GM19238 (cell line): Measurements from ENCODE around the gene AOPEP.

Experiments
- DNase-seq: peaks from one replicate; pipeline ENCODE4 v3.0.0; 2011; ENCODE audit warnings: low spot score; ENCODE audit not compliant: insufficient read length

AOPEP gene

GRCh38 chr9:95091601-95092261, 365.2 kb downstream of the AOPEP start:
- DNase-seq, result no peak

DNA sequence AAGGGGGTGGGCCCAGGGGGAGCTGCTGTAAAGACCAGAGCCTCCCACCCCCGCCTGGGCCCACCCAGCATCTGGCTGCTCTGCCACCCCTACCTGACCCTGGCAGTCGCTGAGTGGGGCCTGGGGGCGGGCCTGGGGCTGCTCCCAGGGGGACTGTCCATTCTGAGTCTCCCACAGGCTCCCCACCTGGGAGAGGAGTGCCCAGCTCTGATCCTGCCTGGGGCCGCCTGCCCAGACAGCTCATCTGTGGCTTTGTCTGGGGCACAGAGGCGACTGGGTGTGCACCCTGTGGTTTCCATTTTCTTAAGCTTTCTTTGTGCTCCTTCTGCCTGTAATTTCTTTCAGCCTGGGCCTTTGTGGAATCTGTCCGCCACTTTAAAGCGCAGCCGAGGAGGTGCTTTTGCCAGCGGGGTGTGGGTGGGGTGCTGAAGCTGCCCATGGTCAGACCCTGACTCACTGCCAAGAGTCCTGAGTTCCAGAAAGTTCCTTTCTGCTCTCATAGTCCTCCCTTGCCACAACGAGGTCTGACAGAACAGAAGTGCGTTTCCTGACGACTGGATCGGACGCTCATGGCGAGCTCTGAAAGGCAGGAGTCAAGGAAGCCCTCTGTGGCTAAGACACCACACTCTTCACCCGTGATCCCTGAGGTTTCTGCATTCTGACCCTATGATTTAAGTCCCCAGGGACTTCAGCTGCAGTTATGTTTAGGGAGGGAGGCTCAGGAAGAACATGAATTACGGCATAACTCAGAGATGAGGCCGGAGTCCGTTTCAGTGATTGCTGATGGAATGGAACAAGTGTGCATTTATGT, 366.0 kb downstream of the AOPEP start:
- DNase-seq, result no peak

DNA sequence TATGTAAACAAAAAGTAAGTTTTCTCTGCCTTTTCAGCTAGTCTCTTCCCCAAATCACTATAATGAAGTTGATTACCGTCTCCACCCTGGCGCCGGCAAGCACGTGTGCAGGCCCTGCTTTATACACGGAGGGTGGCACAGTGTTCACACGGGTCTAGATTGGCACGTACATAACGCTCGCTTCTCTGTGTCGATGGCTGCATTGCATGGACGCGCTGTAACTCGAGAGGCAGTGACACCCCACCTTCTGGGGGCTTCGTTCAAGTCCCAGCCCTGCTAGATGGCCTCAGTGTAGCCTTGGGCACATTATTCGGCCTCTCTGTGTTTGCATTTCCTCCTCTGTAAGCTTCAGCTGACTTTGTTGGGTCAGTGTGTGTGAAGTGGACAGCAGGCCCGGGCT, 367.1 kb downstream of the AOPEP start:
- DNase-seq, result no peak

GRCh38 chr9:95094002-95094401, 367.5 kb downstream of the AOPEP start:
- no peak for DNase-seq

- DNase-seq, result no peak
Observed at GRCh38 chr9:95095641-95096355, 369.3 kb downstream of the AOPEP start.

- no peak for DNase-seq
Observed at GRCh38 chr9:95096381-95096780, 369.9 kb downstream of the AOPEP start.

DNA sequence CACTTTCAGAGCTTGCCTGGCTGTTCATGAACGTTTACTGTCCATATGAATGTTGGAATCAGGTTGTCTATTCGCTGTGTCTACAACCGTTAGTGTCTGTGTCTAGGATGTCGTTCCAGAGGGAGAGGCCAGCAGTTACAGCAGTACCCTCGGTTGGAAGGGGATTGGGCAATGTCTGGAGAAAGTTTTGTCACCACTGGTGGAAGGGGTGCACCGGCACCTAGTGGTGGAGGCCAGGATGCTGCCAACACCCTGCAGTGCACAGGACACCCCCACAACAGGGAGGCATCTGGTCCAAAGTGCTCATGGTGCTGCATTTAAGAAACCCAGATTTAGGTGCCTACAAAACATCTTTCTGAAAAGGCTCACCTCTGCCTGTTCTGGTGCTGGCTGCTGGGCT, 370.3 kb downstream of the AOPEP start:
- DNase-seq, result no peak

DNA sequence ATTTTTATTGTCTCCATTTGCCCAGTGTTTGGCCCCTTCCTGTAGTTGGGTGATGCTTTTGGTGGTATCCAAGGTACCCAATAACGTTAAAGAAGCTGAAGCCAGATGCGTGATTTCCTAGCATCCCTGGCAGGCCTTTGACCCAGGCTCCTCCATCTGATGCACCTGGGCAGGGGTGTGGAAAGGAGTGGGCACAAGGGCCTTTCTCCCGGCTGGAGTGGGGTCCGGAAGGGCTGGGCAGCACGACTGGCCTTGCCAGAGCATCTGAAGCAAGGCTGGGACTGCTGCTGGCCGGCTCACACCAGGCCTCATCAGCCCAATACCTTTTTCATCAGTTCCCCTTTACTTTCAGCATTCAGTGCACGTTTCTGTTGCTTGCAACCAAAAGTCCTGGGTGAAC, 370.8 kb downstream of the AOPEP start:
- no peak for DNase-seq

DNA sequence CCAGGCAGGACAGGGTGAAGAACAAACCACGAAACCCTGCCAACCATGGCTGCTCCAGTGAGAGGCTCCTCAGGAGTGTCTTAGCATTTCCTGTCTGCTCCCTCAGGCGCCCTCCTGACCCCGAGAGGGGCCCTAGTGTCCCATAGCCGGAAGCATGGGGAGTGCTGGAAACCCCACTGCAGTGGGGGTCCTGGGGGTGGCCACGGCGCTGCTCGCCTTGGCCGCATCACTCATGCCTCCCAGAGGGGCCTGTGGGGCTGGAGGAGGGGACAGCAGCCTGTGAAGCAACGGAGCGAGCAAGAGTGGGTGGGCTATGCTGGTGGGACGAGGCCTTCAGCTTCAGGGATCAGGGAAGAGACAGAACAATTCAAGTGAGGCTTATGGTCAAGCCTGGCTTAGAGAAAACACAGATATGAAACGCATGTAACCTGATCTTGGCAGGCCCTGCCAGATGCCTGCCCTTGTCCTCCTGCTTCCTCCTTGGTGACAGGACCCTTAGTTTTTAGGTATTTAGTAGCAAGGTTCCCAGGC, 372.0 kb downstream of the AOPEP start:
- no peak for DNase-seq

GRCh38 chr9:95099321-95100070, 373.0 kb downstream of the AOPEP start:
- no peak for DNase-seq

DNA sequence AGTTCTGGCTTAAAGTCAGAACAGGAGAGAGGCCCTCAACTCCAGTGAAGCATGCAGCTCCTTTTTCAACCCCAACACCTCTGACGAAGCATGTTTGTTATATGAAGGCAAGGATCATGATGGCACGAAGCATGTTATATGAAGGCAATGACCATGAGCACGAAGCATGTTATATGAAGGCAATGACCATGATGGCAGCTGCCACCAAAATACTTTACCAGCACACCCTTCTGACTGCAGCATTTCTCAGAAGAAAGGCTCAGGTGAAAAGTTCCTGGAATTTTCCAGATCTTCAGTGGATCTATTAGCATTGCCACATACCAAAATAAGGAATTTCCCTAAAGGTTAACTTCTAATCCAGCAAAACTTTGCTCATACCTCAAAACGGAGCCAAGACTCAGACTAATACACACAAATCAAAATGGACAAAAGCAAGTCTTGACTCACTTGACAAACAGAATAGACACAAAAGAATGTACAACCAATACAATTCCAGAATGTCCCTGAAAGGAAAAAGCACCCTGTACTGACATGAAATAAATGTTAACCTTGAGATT, 373.6 kb downstream of the AOPEP start:
- no peak for DNase-seq

DNA sequence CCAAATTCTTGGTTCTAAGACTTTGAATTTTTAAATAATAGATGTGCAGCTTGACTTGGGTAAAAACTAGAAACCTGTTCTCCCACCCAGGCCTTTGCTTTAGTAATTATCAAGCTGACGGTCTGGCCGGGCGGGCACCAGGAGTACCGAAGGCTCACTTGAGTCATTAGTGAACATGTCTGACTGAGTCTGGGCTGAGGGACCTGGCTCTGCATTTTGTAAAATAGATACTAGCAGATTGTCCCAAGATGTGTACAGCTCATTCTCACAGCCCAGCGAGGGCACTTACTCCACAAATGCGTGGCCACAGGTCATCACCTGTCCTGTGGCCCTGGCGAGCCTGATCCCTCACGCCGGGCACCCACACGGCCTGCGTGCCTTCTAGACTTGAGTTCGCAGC, 374.8 kb downstream of the AOPEP start:
- DNase-seq, result no peak

- DNase-seq, result no peak
Observed at GRCh38 chr9:95102001-95102433, 375.5 kb downstream of the AOPEP start.

GRCh38 chr9:95102572-95102971, 376.1 kb downstream of the AOPEP start:
- DNase-seq, result no peak

DNA sequence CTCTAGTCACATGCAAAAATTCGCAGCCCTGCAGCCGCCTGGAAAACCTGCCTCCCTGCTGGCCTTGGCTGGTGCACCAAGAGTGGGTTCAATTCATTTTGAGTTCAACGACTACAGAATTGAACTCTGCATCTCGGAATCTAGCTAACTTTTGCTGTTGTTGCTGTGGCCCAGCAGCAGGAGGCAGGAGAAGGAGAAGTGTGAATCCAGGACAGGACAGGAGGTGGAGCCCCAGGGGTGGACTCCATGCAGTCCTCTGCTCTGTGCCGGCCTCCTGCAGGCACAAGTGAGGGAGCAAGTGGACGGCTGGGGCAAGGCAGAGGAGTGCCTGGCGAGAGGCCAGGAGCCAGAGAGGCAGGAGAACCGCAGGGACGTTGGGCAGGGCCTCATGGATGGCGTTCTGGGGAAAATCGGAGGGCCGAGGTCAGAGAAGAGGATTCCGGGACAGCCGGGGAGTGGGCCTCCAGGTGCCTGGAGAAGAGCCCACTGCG, 376.8 kb downstream of the AOPEP start:
- DNase-seq, result no peak

- DNase-seq, result no peak
Observed at GRCh38 chr9:95103871-95104580, 377.5 kb downstream of the AOPEP start.

DNA sequence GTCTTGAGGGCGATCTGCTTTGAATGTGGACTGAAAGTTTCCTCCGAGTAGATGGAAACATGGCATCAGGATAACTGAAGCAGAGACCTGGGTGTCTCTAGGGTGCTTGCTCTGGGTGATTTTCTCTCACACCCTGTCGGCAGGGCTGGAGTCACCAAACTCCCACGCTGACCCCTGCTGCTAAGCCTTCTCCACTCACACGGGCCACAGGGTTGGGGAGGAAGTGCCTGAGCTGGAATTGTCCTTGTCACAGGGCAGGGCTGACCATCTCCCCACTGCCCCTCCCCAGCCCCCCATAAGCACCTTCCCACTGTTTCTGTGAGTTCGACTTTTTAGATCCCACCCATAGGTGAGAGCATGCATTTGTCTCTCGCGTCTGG, 378.1 kb downstream of the AOPEP start:
- DNase-seq, result no peak

- DNase-seq, result no peak
Observed at GRCh38 chr9:95104980-95105379, 378.5 kb downstream of the AOPEP start.

DNA sequence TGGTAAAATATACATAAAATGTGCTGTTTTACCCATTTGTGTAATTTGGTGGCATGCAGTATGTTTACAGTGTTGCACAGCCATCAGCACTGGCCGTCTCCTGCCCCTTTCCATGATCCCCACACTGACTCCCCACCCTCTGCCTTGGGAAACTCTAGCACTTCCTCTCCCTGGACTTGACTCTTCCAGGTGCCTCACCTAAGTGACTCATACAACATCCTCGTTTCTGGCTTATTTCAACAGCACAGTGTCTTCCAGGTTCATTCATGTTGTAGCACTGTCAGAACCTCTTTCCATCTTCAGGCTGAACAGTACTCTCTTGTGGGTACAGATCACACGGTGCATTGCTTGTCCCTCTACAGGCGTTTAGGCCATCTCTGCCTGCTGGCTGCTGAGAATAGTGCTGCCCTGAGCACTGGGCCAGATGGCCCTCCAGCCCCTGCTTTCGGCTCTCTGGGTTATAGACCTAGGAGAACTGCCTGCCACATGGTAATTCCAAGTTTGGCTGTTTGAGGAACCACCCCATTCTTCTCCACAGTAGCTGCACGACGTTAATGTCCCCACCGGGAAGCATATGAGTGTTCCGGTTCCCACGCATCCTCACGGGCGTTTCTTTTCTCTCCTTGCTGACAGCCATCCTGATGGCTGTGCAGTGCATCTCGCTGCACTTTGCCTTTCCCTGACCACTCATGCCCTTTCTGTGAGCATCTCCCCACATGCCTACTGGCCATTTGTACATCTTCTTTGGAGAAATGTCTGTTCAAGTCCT, 379.2 kb downstream of the AOPEP start:
- DNase-seq, result no peak
